Natural killer cell (primary cell): Measurements from ENCODE around the gene TPI1. TPM values are rescaled to one million over a fixed set of nuclear protein-coding genes. Genes with fewer than 3 reads are reported as not detected.
A peak's percentile ranks its signal among the peaks of the same experiment; 100 is the strongest.

Source experiments
- ATAC-seq, 3 donors: fragments of 150-1000 bp in 2 of 3; fragments of 200-7000 bp in 1 of 3; cut with Tn5 transposase; 1 replicate in 1 of 3; 2 replicates in 2 of 3; pipeline ENCODE4 v1.10.0; 2021; ENCODE audit warnings: mild to moderate bottlenecking in 2 of 3, moderate library complexity in 2 of 3
- DNase-seq, 2 donors: peaks; one replicate each; pipeline versions ENCODE4 v3.0.0 to v3.0.0-alpha.2; 2013 to 2021; ENCODE audit warnings: mixed read lengths in 1 of 2
- H3K27ac ChIP-seq: one replicate; pipeline ENCODE4 v1.5.1; 2013; ENCODE audit warnings: mild to moderate bottlenecking, low read length
- H3K27me3 ChIP-seq: one replicate; pipeline ENCODE4 v1.6.1; 2013; ENCODE audit warnings: low read length; ENCODE audit not compliant: control insufficient read depth, insufficient read depth
- H3K36me3 ChIP-seq: one replicate; pipeline ENCODE4 v1.6.1; 2013; ENCODE audit warnings: low read length; ENCODE audit not compliant: control insufficient read depth, insufficient read depth
- H3K4me1 ChIP-seq: one replicate; pipeline ENCODE4 v1.6.1; 2013; ENCODE audit warnings: low read length; ENCODE audit not compliant: control insufficient read depth, insufficient read depth
- H3K4me3 ChIP-seq: one replicate; pipeline ENCODE4 v1.5.1; 2013; ENCODE audit warnings: low read length
- H3K9me3 ChIP-seq: one replicate; pipeline ENCODE4 v1.6.1; 2013; ENCODE audit warnings: low read length; ENCODE audit not compliant: control insufficient read depth, insufficient read depth
- H3K27ac Mint-ChIP-seq, 2 donors: one replicate each; pipeline ENCODE4 v1.8.0; 2022; ENCODE audit warnings: mild to moderate bottlenecking in 2 of 2, mixed read lengths in 2 of 2, moderate library complexity in 1 of 2
- H3K27me3 Mint-ChIP-seq, 2 donors: one replicate each; pipeline ENCODE4 v1.8.0; 2022; ENCODE audit warnings: low read depth in 2 of 2, mixed read lengths in 2 of 2
- H3K36me3 Mint-ChIP-seq: one replicate; pipeline ENCODE4 v1.8.0; 2022; ENCODE audit warnings: mixed read lengths
- H3K4me1 Mint-ChIP-seq, 2 donors: one replicate each; pipeline ENCODE4 v1.8.0; 2022; ENCODE audit warnings: mixed read lengths in 2 of 2
- H3K4me3 Mint-ChIP-seq: one replicate; pipeline ENCODE4 v1.8.0; 2022; ENCODE audit warnings: mild to moderate bottlenecking, moderate library complexity, mixed read lengths
- H3K9me3 Mint-ChIP-seq, 2 donors: one replicate each; pipeline ENCODE4 v1.8.0; 2022; ENCODE audit warnings: mixed read lengths in 2 of 2
- CTCF ChIP-seq: fragments of 200-600 bp; IDR thresholded peaks from one replicate; pipeline ENCODE4 v1.8.0; 2022; ENCODE audit warnings: antibody characterized with exemption
- WGBS: methylation state at CpG from one replicate; pipeline ENCODE4 v1.1.7; 2013; ENCODE audit warnings: missing lambda C conversion rate; ENCODE audit not compliant: insufficient coverage; 5-methylcytosine and 5-hydroxymethylcytosine counted together
- intact Hi-C: fragments of 100-400 bp; cut with micrococcal nuclease; formaldehyde crosslinking; loops from one replicate; pipeline ENCODE4 v1.14.2; 2022
- total RNA-seq, 4 donors: library from RNA; stranded (reverse); fragments of 120-200 nt in 1 of 4; gene quantifications; one replicate each; pipeline versions ENCODE4 v1.2.3 to v1.2.4, GENCODE V29; 2013 to 2022

The TPI1 gene
- total RNA-seq, 3 donors from 2014 or later (not counting 1 experiment from before 2014, with no cell fraction given), result 167 to 196 (median 189) TPM

GRCh38 chr12:6846316-6846869 is 20.9 kb upstream of the TPI1 start:
- Mint-ChIP-seq H3K4me3 (no peak overlapping the region), H3K4me1 (peaks cover 3 to 18% of the 10 kb centered on the region in 2 donors), H3K27ac (no peak overlapping the region), H3K36me3 (no peaks in the 10 kb centered on the region), H3K27me3 (no peaks in the 10 kb centered on the region), H3K9me3 (no peaks in the 10 kb centered on the region)
- 95% methylated on average over 5 of the region's 7 CpGs for WGBS
- no peaks in the 10 kb centered on the region for H3K27me3 ChIP-seq
- no peaks in the 10 kb centered on the region for H3K9me3 ChIP-seq
- DNase-seq (no peak), ATAC-seq (no peak)
- H3K4me1 ChIP-seq, result peaks cover 13% of the 10 kb centered on the region
- no peak for TF ChIP-seq CTCF
- no peak overlapping the region for H3K4me3 ChIP-seq
- no peaks in the 10 kb centered on the region for H3K36me3 ChIP-seq
- intact Hi-C loops, result no loop called here
- no peak overlapping the region for H3K27ac ChIP-seq

- Mint-ChIP-seq H3K27me3 (no peaks in the 10 kb centered on the region), H3K27ac (no peak overlapping the region), H3K9me3 (no peaks in the 10 kb centered on the region), H3K4me3 (no peak overlapping the region), H3K36me3 (no peaks in the 10 kb centered on the region), H3K4me1 (peaks cover 8 to 26% of the 10 kb centered on the region in 2 donors)
- no peaks in the 10 kb centered on the region for H3K9me3 ChIP-seq
- H3K27ac ChIP-seq, result no peak overlapping the region
- H3K4me3 ChIP-seq, result no peak overlapping the region
- no peak for DNase-seq
- H3K27me3 ChIP-seq, result no peaks in the 10 kb centered on the region
- 100% methylated on average over 2 of the region's 2 CpGs for WGBS
- no peaks in the 10 kb centered on the region for H3K36me3 ChIP-seq
- peaks cover 15% of the 10 kb centered on the region for H3K4me1 ChIP-seq
- no peak for TF ChIP-seq CTCF
- intact Hi-C loops, result no loop called here
- no peak for ATAC-seq
These were observed 19.7 kb upstream of the TPI1 start for GRCh38 chr12:6847676-6848075.

- Mint-ChIP-seq H3K4me1 (peaks cover 8 to 43% of the 10 kb centered on the region in 2 donors), H3K27me3 (no peaks in the 10 kb centered on the region), H3K9me3 (no peaks in the 10 kb centered on the region), H3K4me3 (no peak overlapping the region), H3K27ac (peak overlapping the region in 1 of 2 donors; percentile 55), H3K36me3 (no peaks in the 10 kb centered on the region)
- H3K36me3 ChIP-seq, result no peaks in the 10 kb centered on the region
- intact Hi-C loops, result no loop called here
- no peaks in the 10 kb centered on the region for H3K9me3 ChIP-seq
- no peak overlapping the region for H3K4me3 ChIP-seq
- DNase-seq, result no peak
- WGBS, result 53% methylated on average over 2 of the region's 2 CpGs
- H3K27ac ChIP-seq, result no peak overlapping the region
- no peak for TF ChIP-seq CTCF
- no peaks in the 10 kb centered on the region for H3K27me3 ChIP-seq
- peaks cover 22% of the 10 kb centered on the region for H3K4me1 ChIP-seq
- no peak for ATAC-seq
These were observed 17.9 kb upstream of the TPI1 start for GRCh38 chr12:6849427-6849826.

GRCh38 chr12:6849976-6850560 is 17.3 kb upstream of the TPI1 start:
- peaks cover 22% of the 10 kb centered on the region for H3K4me1 ChIP-seq
- H3K4me3 ChIP-seq, result no peak overlapping the region
- Mint-ChIP-seq H3K9me3 (no peaks in the 10 kb centered on the region), H3K36me3 (no peaks in the 10 kb centered on the region), H3K27ac (peak overlapping the region in 1 of 2 donors; percentile 55), H3K4me1 (peaks cover 8 to 43% of the 10 kb centered on the region in 2 donors), H3K27me3 (no peaks in the 10 kb centered on the region), H3K4me3 (peak overlapping the region; percentile 13)
- H3K27me3 ChIP-seq, result no peaks in the 10 kb centered on the region
- no peak for ATAC-seq
- H3K27ac ChIP-seq, result no peak overlapping the region
- WGBS, result 92% methylated on average over 10 of the region's 10 CpGs
- intact Hi-C loops, result no loop called here
- no peak for TF ChIP-seq CTCF
- no peak for DNase-seq
- no peaks in the 10 kb centered on the region for H3K36me3 ChIP-seq
- H3K9me3 ChIP-seq, result no peaks in the 10 kb centered on the region
